ENCODE data around the gene CD59.

The CD59 gene

DNA sequence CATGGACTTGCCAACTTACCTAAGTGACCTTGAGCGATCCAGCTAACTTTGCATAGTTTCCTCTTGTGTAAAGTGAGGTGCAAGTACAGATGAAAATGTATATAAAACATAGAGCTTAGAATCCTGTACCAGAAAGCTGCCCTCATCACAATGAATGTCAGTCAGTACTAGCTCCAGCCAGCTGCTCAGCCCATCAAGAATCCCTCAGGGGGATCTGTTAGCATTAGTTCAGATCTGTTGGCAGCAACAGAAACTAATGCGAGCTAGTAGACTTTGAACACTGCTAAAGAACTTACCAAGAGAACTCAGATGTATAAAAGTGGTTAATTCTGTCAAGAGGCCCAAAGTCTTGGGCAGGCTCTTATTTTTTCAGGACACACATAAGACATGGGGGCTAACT lies 29.3 kb downstream of the CD59 start:
- H4K20me1 ChIP-seq (ENCODE audit: insufficient read depth, low read length) = no peaks in the 10 kb centered on the region
- no peak overlapping the region for H3K27ac ChIP-seq (ENCODE audit: low read length)
- H3K4me2 ChIP-seq (ENCODE audit: insufficient read depth, low read length) = no peak overlapping the region
- ATAC-seq (ENCODE audit: insufficient read depth, low read depth) (no peak), DNase-seq (no peak)
- no peak overlapping the region for H3K9ac ChIP-seq (ENCODE audit: low read depth, low read length)
- no peak for TF ChIP-seq CTCF (IDR thresholded peaks at IDR 0.05; ENCODE audit: borderline replicate concordance, extremely low read depth, low read length, poor library complexity, severe bottlenecking)
- TF ChIP-seq EZH2 (IDR thresholded peaks at IDR 0.05; ENCODE audit: borderline replicate concordance, low read depth, low read length, severe bottlenecking) = no peak
- no peaks in the 10 kb centered on the region for H3K27me3 ChIP-seq (ENCODE audit: insufficient read depth, low read length, poor library complexity)
- H3K9me3 ChIP-seq (ENCODE audit: insufficient read depth, low read length, severe bottlenecking) = no peaks in the 10 kb centered on the region
- no peak overlapping the region for H2AFZ ChIP-seq (ENCODE audit: low read depth, low read length)
- no peak overlapping the region for H3K4me3 ChIP-seq (ENCODE audit: low read depth in 1 of 2, low read length in 2 of 2)
- no peaks in the 10 kb centered on the region for H3K36me3 ChIP-seq (ENCODE audit: insufficient read depth, low read length)
- peaks cover under 1% of the 10 kb centered on the region; the same call in 1 of the 2 replicates for H3K4me1 ChIP-seq (ENCODE audit: insufficient read depth, low read length)
- H3K79me2 ChIP-seq (ENCODE audit: insufficient read depth, low read length) = no peaks in the 10 kb centered on the region

- ATAC-seq (ENCODE audit: insufficient read depth, low read depth) (no peak), DNase-seq (no peak)
- Histone ChIP-seq H2AFZ (ENCODE audit: low read depth, low read length) (no peak overlapping the region), H3K4me2 (ENCODE audit: insufficient read depth, low read length) (no peak overlapping the region), H4K20me1 (ENCODE audit: insufficient read depth, low read length) (no peaks in the 10 kb centered on the region), H3K4me3 (ENCODE audit: low read depth in 1 of 2, low read length in 2 of 2) (no peak overlapping the region), H3K36me3 (ENCODE audit: insufficient read depth, low read length) (no peaks in the 10 kb centered on the region), H3K9ac (ENCODE audit: low read depth, low read length) (no peak overlapping the region), H3K9me3 (ENCODE audit: insufficient read depth, low read length, severe bottlenecking) (no peaks in the 10 kb centered on the region), H3K27ac (ENCODE audit: low read length) (no peak overlapping the region), H3K79me2 (ENCODE audit: insufficient read depth, low read length) (no peaks in the 10 kb centered on the region), H3K27me3 (ENCODE audit: insufficient read depth, low read length, poor library complexity) (no peaks in the 10 kb centered on the region), H3K4me1 (ENCODE audit: insufficient read depth, low read length) (peaks cover 4% of the 10 kb centered on the region)
- TF ChIP-seq CTCF (IDR thresholded peaks at IDR 0.05; ENCODE audit: borderline replicate concordance, extremely low read depth, low read length, poor library complexity, severe bottlenecking) = no peak
- no peak for TF ChIP-seq EZH2 (IDR thresholded peaks at IDR 0.05; ENCODE audit: borderline replicate concordance, low read depth, low read length, severe bottlenecking)
Observed at GRCh38 chr11:33706546-33706945, 29.7 kb downstream of the CD59 start.

GRCh38 chr11:33704240-33705002 lies 31.8 kb downstream of the CD59 start:
- H3K4me1 ChIP-seq (ENCODE audit: insufficient read depth, low read length) = peaks cover 18% of the 10 kb centered on the region
- no peaks in the 10 kb centered on the region for H3K36me3 ChIP-seq (ENCODE audit: insufficient read depth, low read length)
- ATAC-seq (ENCODE audit: insufficient read depth, low read depth) = no peak

More at GRCh38 chr11:33704240-33705002, 31.8 kb downstream of the CD59 start:
- Histone ChIP-seq H3K9me3 (ENCODE audit: insufficient read depth, low read length, severe bottlenecking) (no peaks in the 10 kb centered on the region), H4K20me1 (ENCODE audit: insufficient read depth, low read length) (no peaks in the 10 kb centered on the region), H3K4me2 (ENCODE audit: insufficient read depth, low read length) (no peak overlapping the region), H3K4me3 (ENCODE audit: low read depth in 1 of 2, low read length in 2 of 2) (no peak overlapping the region), H3K9ac (ENCODE audit: low read depth, low read length) (no peak overlapping the region), H3K27me3 (ENCODE audit: insufficient read depth, low read length, poor library complexity) (no peaks in the 10 kb centered on the region), H3K27ac (ENCODE audit: low read length) (no peak overlapping the region), H2AFZ (ENCODE audit: low read depth, low read length) (no peak overlapping the region), H3K79me2 (ENCODE audit: insufficient read depth, low read length) (no peaks in the 10 kb centered on the region)
- DNase-seq = no peak
- TF ChIP-seq EZH2 (IDR thresholded peaks at IDR 0.05; ENCODE audit: borderline replicate concordance, low read depth, low read length, severe bottlenecking) (no peak), CTCF (IDR thresholded peaks at IDR 0.05; ENCODE audit: borderline replicate concordance, extremely low read depth, low read length, poor library complexity, severe bottlenecking) (no peak)

Data from DND-41 (cell line).